GM20000 (cell line): ENCODE results near the gene WDR6.

Source experiments
- DNase-seq: peaks from one replicate; pipeline ENCODE4 v3.0.0; 2012; ENCODE audit warnings: low spot score
- CTCF ChIP-seq: IDR thresholded peaks from 2 replicates; pipeline ENCODE4 v1.5.1; 2012; ENCODE audit warnings: mild to moderate bottlenecking, control low read depth; ENCODE audit errors: extremely low read depth, missing control alignments

The WDR6 gene

GRCh38 chr3:49032646-49033304 lies 25.6 kb downstream of the WDR6 start:
- TF ChIP-seq CTCF, result no peak
- DNase-seq, result no peak

GRCh38 chr3:49034650-49035049 lies 27.5 kb downstream of the WDR6 start:
- no peak for TF ChIP-seq CTCF
- no peak for DNase-seq

- no peak for DNase-seq
- TF ChIP-seq CTCF, result no peak
Measured at GRCh38 chr3:49035281-49035680, 28.1 kb downstream of the WDR6 start.

- TF ChIP-seq CTCF, result no peak
- DNase-seq, result no peak
Measured at GRCh38 chr3:49053543-49053942, 46.4 kb downstream of the WDR6 start.

GRCh38 chr3:49054344-49054862 lies 47.2 kb downstream of the WDR6 start:
- DNase-seq, result no peak

GRCh38 chr3:49057268-49057667 lies 50.1 kb downstream of the WDR6 start:
- no peak for DNase-seq
- no peak for TF ChIP-seq CTCF

More at GRCh38 chr3:49054344-49054862, 47.2 kb downstream of the WDR6 start:
- no peak for TF ChIP-seq CTCF

GRCh38 chr3:49058011-49058410 lies 50.8 kb downstream of the WDR6 start:
- DNase-seq, result no peak
- no peak for TF ChIP-seq CTCF
